ENCODE data around the gene MAML2. TPM values are rescaled to one million over a fixed set of nuclear protein-coding genes. Genes with fewer than 3 reads are reported as not detected.

Gene MAML2
- total RNA-seq, 1 experiment from 2014 or later = 2.7 TPM

- Histone ChIP-seq H2BK5ac (ENCODE audit: insufficient read length, low read length) (no peak overlapping the region), H3K79me2 (ENCODE audit: insufficient read depth, low read length) (no peaks in the 10 kb centered on the region), H3K79me1 (ENCODE audit: insufficient read depth, low read depth, low read length, poor library complexity, severe bottlenecking) (no peaks in the 10 kb centered on the region), H2BK120ac (ENCODE audit: low read depth, low read length, poor library complexity, severe bottlenecking) (no peak overlapping the region), H3K4me2 (ENCODE audit: insufficient read depth, insufficient read length, low read length) (no peak overlapping the region), H2AK5ac (ENCODE audit: insufficient read length, low read length) (no peak overlapping the region), H3K9me3 (ENCODE audit: control insufficient read depth, low read depth, low read length) (no peaks in the 10 kb centered on the region), H4K8ac (replicated peaks; ENCODE audit: insufficient read length, low read depth, low read length) (no peak overlapping the region), H2BK15ac (ENCODE audit: low read depth, low read length) (no peak overlapping the region), H2BK20ac (ENCODE audit: low read depth, low read length, poor library complexity, severe bottlenecking) (no peak overlapping the region), H3K4ac (ENCODE audit: low read depth, low read length) (no peak overlapping the region), H3T11ph (ENCODE audit: low read length) (no peak overlapping the region), H2BK12ac (ENCODE audit: insufficient read length, low read depth, low read length) (no peak overlapping the region), H4K91ac (ENCODE audit: insufficient read length, low read depth, low read length) (no peak overlapping the region), H4K20me1 (ENCODE audit: control insufficient read depth, insufficient read depth, insufficient read length) (no peaks in the 10 kb centered on the region), H3K4me1 (ENCODE audit: insufficient read depth, low read length) (no peaks in the 10 kb centered on the region), H3K18ac (ENCODE audit: insufficient read length, low read depth, low read length) (no peak overlapping the region), H3K9ac (ENCODE audit: extremely low read depth, insufficient read length, low read length) (no peak overlapping the region), H3K23me2 (ENCODE audit: insufficient read length, low read depth, low read length, poor library complexity, severe bottlenecking) (no peaks in the 10 kb centered on the region), H3K14ac (ENCODE audit: insufficient read depth, low read length) (no peak overlapping the region), H3K27me3 (ENCODE audit: insufficient read depth, low read length) (no peaks in the 10 kb centered on the region), H3K27ac (ENCODE audit: insufficient read length, low read depth, low read length) (no peak overlapping the region), H3K23ac (ENCODE audit: insufficient read length, low read depth, low read length) (no peak overlapping the region), H3K56ac (ENCODE audit: insufficient read length, low read depth, low read length) (no peak overlapping the region), H2AFZ (ENCODE audit: low read length) (no peak overlapping the region), H4K5ac (ENCODE audit: insufficient read length, low read depth, low read length) (no peak overlapping the region)
- Mint-ChIP-seq H3K4me1 (no peaks in the 10 kb centered on the region), H3K27me3 (ENCODE audit: low read depth) (no peaks in the 10 kb centered on the region), H3K9me3 (no peaks in the 10 kb centered on the region), H3K36me3 (ENCODE audit: insufficient read depth in 1 of 3, low read depth in 3 of 3) (no peaks in the 10 kb centered on the region; a peak in 1 of 7 replicates), H3K27ac (no peak overlapping the region), H3K4me3 (no peak overlapping the region)
- WGBS (ENCODE audit: extremely low coverage, insufficient read length, low lambda C conversion rate) = no CpG with 5 or more reads among the region's 5 CpGs
- no peak for DNase-seq
- no peak for TF ChIP-seq CTCF (conservative IDR thresholded peaks at IDR 0.05)
These were observed 367.7 kb downstream of the MAML2 start for GRCh38 chr11:95975343-95975742.
